Endothelial cell (in vitro differentiated cells): ENCODE data around the gene CRADD. TPM values are rescaled to one million over a fixed set of nuclear protein-coding genes. Genes with fewer than 3 reads are reported as not detected.
"Not testable (repeated sequence)": the region's sequence is repeated elsewhere in the genome, so short reads cannot be mapped to it uniquely, and the experiment has no call there.

Experiments used
- DNase-seq: peaks from one replicate; pipeline ENCODE4 v3.0.0; 2021; ENCODE audit warnings: low spot score
- H3K27ac Mint-ChIP-seq: one replicate; pipeline ENCODE4 v1.8.0; 2021; ENCODE audit warnings: mixed read lengths, inconsistent platforms; ENCODE audit not compliant: unreplicated experiment
- H3K27me3 Mint-ChIP-seq: one replicate; pipeline ENCODE4 v1.8.0; 2021; ENCODE audit warnings: mild to moderate bottlenecking, moderate library complexity, mixed read lengths, inconsistent platforms; ENCODE audit not compliant: unreplicated experiment
- H3K36me3 Mint-ChIP-seq: one replicate; pipeline ENCODE4 v1.8.0; 2021; ENCODE audit warnings: mild to moderate bottlenecking, low read depth, mixed read lengths, inconsistent platforms; ENCODE audit not compliant: unreplicated experiment
- H3K4me1 Mint-ChIP-seq: one replicate; pipeline ENCODE4 v1.8.0; 2021; ENCODE audit warnings: mild to moderate bottlenecking, mixed read lengths, inconsistent platforms; ENCODE audit not compliant: unreplicated experiment
- H3K4me3 Mint-ChIP-seq: one replicate; pipeline ENCODE4 v1.8.0; 2021; ENCODE audit warnings: mild to moderate bottlenecking, mixed read lengths, inconsistent platforms; ENCODE audit not compliant: unreplicated experiment
- H3K9me3 Mint-ChIP-seq: one replicate; pipeline ENCODE4 v1.8.0; 2021; ENCODE audit warnings: mixed read lengths, inconsistent platforms; ENCODE audit not compliant: unreplicated experiment
- total RNA-seq: library from RNA; stranded (reverse); fragmentation: NEBNext Ultra II Directional; extraction: Animal tissue kit (Norgen Biotek cat#: 25700); gene quantifications from one replicate; pipeline ENCODE4 v1.2.1, GENCODE V29; 2021; ENCODE audit not compliant: unreplicated experiment
- TF ChIP-seq, protein P1 (sequence below): fragments of 200-600 bp; sonication (generic); IDR thresholded peaks from one replicate; pipeline ENCODE4 v1.5.0; 2021; ENCODE audit warnings: antibody characterized with exemption; ENCODE audit not compliant: unreplicated experiment

CRADD gene
- total RNA-seq, 1 donor from 2014 or later, result 6.5 TPM

DNA sequence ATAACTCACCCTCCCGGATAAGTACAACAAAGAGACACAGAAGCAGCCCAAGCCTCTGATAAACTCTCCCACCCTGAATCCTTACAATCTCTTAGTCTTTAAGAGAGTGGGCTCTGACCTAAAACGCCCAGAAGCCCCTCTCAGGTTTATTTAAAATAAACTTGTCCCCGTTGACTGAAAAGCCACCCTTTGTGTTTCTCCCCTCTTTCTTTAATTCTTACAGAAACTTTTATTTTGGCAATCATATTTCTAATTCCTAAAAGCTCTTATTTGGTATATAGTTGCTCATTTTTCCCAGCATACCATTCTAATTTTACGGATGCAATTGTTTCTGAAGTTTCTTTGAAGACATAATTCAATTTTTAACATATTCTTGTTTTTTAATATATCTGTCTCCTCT is 249.1 kb downstream of the CRADD start:
- no peaks in the 10 kb centered on the region for H3K4me1 Mint-ChIP-seq
- H3K27ac Mint-ChIP-seq, result no peak overlapping the region
- no peaks in the 10 kb centered on the region for H3K27me3 Mint-ChIP-seq
- TF ChIP-seq, protein P1, sequence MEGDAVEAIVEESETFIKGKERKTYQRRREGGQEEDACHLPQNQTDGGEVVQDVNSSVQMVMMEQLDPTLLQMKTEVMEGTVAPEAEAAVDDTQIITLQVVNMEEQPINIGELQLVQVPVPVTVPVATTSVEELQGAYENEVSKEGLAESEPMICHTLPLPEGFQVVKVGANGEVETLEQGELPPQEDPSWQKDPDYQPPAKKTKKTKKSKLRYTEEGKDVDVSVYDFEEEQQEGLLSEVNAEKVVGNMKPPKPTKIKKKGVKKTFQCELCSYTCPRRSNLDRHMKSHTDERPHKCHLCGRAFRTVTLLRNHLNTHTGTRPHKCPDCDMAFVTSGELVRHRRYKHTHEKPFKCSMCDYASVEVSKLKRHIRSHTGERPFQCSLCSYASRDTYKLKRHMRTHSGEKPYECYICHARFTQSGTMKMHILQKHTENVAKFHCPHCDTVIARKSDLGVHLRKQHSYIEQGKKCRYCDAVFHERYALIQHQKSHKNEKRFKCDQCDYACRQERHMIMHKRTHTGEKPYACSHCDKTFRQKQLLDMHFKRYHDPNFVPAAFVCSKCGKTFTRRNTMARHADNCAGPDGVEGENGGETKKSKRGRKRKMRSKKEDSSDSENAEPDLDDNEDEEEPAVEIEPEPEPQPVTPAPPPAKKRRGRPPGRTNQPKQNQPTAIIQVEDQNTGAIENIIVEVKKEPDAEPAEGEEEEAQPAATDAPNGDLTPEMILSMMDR, result no peak
- no peaks in the 10 kb centered on the region for H3K9me3 Mint-ChIP-seq
- DNase-seq, result no peak
- no peaks in the 10 kb centered on the region for H3K36me3 Mint-ChIP-seq
- no peak overlapping the region for H3K4me3 Mint-ChIP-seq

DNA sequence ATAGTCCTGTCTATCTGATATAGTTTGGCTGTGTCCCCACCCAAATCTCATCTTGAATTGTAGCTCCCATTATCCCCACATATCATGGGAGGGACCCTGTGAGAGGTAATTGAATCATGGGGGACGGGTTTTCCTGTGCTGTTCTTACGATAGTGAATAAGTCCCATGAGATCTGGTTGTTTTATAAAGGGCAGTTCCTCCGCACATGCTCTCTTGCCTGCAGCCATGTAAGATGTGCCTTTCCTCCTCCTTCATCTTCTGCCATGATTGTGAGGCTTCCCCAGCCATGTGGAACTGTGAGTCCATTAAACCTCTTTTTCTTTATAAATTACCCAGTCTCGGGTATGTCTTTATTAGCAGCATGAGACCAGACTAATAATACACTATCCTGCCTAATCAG is 251.9 kb downstream of the CRADD start:
- DNase-seq, H3K4me3 Mint-ChIP-seq, H3K27me3 Mint-ChIP-seq, H3K4me1 Mint-ChIP-seq, H3K27ac Mint-ChIP-seq, H3K9me3 Mint-ChIP-seq, H3K36me3 Mint-ChIP-seq: not testable (repeated sequence)

DNA sequence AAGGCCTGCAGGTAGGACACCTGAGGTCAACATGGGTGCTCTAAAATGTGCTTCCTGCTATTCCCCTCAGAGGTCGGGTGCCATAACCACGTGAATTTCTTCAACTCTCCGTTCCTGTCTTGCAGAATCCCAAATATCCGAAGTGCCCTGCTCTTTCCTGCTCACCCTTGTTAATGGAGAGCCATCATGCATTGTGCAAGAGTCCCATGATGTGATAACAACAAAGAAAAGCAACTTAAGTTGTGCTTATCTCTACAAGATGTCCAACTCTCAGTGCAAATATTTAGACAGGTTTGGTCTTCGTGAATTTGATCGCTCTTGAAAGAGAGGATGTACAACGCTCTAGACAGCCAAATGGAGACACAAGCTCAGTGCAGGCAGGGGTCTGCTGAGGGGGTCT is 260.6 kb downstream of the CRADD start:
- no peaks in the 10 kb centered on the region for H3K4me1 Mint-ChIP-seq
- H3K9me3 Mint-ChIP-seq, result no peaks in the 10 kb centered on the region
- H3K27me3 Mint-ChIP-seq, result no peaks in the 10 kb centered on the region
- TF ChIP-seq, protein P1, result no peak
- H3K4me3 Mint-ChIP-seq, result no peak overlapping the region
- DNase-seq, result no peak
- no peak overlapping the region for H3K27ac Mint-ChIP-seq
- H3K36me3 Mint-ChIP-seq, result peaks cover 4% of the 10 kb centered on the region

DNA sequence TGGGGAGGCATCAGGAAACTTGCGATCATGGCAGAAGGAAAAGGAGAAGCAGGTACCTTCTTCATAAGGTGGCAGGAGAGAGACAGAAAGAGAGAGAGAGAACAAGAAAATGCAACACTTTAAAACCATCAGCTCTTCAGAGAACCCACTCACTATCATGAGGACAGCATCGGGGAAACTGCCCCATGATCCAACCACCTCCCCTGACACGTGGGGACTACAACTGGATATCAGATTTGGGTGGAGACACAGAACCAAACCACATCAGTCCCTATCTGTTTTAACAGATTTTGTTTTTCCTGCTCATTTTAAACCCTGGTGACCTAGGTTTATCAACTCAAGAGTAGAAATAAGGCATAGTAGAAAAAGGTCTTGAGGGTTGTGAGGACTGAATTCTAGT is 261.1 kb downstream of the CRADD start:
- Mint-ChIP-seq H3K9me3 (no peaks in the 10 kb centered on the region), H3K4me1 (no peaks in the 10 kb centered on the region), H3K27me3 (peaks cover under 1% of the 10 kb centered on the region), H3K36me3 (peaks cover 4% of the 10 kb centered on the region), H3K4me3 (no peak overlapping the region), H3K27ac (no peak overlapping the region)
- DNase-seq, result no peak
- TF ChIP-seq, protein P1, result no peak

DNA sequence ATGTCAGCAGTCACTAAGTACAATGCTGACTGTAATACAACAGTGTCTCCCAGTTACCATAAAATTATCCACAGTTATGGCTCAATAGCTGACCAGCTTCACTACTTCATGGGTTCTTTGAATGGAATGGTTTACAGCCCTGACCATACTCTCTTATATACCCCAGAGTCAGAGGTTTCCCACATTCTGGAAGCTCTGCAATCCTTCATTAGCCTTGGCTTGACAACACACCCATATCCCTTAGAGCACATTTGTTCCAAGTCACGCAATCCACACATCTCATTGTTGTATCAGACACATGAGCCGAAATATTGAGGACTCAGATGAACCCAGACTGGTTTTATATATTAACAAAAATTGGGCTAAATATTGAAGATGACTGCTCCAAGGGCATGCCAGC is 261.8 kb downstream of the CRADD start:
- H3K36me3 Mint-ChIP-seq, result peaks cover 4% of the 10 kb centered on the region
- no peak overlapping the region for H3K27ac Mint-ChIP-seq
- peaks cover 3% of the 10 kb centered on the region for H3K27me3 Mint-ChIP-seq
- H3K9me3 Mint-ChIP-seq, result no peaks in the 10 kb centered on the region
- DNase-seq, result no peak
- no peaks in the 10 kb centered on the region for H3K4me1 Mint-ChIP-seq
- TF ChIP-seq, protein P1, result no peak
- no peak overlapping the region for H3K4me3 Mint-ChIP-seq
